Dermis blood vessel endothelial cell (primary cell): Measurements from ENCODE around the gene ACOXL. TPM values are rescaled to one million over a fixed set of nuclear protein-coding genes. Genes with fewer than 3 reads are reported as not detected.

Experiments
- DNase-seq: peaks from one replicate; pipeline ENCODE4 v3.0.0; 2010
- total RNA-seq: library from RNA; depleted of rRNA; stranded (reverse); fragments of >200 nt; gene quantifications from 2 replicates; pipeline ENCODE4 v1.2.3, GENCODE V29; 2014

The ACOXL gene
- total RNA-seq, 1 donor from 2014 or later: not detected

DNA sequence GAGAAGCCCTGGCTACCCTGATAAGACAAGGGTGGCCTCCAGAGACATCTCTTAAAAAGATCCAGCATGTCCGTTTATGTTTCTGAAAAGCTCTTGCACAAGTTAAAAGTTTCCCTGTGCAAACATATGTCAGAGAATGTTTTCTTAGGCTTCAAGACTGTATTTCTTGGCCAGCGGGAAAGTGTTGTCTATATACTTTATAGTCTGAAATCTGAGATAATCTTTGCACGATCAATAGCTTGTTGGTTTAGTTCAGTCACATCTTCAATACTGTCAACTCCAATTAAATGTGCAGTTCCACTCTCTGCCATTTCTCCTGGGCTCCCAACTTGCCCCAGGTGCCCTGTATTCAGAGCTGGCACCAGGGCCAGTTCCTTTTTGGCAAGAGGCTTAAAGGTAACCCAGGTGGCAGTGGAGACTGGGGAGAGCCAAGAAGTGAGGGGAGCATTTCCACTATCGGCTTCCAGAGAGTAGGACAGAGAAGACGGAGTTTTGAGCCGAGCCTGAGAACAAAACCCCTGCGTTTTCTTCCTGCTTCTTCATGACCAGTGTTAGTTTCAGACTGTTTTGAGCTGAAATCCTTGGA, 64.4 kb downstream of the ACOXL start:
- DNase-seq: no peak

DNA sequence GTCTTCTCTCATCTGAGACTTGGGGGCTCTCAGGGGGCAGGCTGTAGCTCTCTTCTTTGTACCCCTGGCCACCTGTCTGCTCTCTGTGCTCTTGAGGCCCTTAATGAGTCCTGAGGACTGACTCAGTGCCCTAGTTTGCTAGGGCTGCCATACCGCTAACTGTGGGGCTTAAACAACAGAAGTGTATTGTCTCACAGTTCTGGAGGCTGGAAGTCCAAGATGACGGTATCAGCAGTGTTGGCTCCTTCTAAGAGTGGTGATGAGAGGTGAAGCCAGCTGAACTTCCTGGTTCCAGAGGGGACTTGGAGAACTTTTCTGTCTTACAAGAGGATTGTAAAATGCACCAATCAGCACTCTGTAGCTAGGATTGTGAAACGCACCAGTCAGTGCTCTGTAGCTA, 67.0 kb downstream of the ACOXL start:
- DNase-seq: no peak

DNA sequence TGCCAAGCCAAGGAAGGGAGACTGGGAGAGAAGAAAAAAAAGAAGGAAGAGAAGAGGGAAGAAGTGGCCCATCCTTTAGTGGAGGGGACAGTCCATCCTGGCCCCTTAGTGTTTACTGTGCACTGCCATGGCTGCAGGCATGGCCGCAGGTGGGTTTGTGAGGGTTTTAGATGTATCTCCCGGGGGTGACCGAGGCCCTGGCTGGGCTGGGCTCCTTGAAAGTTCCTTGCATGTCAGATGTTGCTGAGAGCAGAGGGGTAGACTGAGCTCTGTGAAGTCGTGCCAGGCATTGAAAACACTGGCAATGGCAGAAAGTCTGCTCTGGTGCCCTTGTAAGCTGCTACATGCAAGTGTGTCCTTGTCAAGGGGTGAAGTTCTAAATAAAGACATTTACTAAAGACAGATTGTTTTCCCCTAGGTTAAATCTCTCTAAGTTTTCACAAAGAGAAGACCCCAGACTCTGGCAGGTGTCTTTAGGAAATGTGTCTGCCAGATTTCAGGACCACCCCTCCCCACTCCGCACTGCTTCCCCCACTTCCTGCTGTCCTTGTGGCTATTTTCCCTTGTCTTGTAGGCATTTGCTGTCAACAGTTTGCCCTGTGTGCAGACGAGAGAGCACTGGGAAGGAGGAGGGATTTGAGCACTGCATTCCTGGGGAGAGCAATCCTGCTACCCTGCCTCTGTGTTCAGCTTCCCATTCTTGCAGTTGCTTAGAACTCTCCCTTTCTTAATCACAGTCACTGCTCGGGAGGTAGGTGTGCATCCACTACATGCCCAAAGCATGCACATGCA, 68.4 kb downstream of the ACOXL start:
- DNase-seq: no peak

DNA sequence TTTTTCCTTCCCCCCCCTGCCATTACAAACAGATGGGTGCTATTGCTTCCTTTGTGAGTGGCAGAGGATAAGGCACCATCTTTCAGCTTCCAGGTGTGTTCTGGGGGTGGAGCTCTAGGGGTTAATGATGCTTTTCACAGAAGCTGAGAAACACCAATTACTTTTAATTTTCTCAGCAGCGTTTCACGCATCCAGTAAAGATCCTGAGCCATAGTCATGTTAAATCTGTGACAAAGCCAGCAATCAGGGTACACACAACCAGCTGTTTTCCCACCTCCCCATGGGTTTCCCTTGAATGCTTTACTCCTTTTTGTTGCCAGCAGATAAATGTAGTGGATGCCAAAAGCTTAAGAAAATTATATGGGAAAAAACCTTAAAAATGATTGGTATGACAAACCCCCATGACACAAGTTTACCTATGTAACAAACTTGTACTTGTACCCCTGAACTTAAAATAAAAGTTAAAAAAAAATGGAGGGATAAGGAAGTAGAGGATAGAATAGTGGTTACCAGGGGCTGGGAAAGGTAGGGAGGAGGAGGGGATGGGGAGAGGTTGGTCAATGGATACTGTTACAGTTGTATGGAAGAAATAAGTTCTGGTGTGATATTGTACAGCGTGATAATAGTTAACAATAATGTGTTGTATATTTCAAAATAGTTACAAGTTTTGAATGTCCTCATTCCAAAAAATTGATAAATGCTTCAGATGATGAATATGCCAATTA, 70.0 kb downstream of the ACOXL start:
- DNase-seq: no peak

DNA sequence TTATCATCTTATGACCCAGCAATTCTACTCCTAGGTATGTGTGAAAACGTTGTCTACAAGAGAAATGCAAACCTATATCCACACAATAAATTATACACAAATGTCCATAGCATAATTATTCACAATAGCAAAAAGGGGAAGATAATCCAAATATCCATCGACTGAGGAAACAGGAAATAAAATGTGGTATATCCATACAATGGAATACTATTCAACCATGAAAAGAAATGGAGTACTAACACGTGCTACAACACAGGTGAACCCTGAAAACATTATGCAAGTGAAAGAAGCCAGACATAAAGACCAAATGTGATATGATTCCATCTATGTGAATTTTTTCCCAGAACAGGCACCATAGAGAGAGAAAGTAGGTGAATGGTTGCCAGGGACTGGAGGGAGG, 72.1 kb downstream of the ACOXL start:
- DNase-seq: no peak

DNA sequence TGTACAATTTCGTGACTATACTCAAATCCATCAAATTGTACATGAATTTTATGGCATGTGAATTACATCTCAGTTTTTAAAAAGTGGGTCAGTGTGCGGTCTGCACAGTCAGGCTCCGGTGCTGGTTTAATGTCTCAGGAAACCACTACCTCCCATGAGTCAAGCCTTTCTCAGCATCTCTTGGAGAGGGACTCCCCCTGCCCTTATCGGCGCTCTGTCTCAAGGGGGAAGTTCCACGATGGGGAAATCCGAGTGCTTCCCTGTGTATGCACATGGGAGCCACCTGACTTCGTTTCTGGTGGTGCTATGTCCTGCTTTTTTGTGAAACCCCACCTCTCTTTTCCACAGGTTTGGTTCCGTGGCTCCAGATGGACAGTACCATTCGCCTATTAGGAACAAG, 72.5 kb downstream of the ACOXL start:
- no peak for DNase-seq

DNA sequence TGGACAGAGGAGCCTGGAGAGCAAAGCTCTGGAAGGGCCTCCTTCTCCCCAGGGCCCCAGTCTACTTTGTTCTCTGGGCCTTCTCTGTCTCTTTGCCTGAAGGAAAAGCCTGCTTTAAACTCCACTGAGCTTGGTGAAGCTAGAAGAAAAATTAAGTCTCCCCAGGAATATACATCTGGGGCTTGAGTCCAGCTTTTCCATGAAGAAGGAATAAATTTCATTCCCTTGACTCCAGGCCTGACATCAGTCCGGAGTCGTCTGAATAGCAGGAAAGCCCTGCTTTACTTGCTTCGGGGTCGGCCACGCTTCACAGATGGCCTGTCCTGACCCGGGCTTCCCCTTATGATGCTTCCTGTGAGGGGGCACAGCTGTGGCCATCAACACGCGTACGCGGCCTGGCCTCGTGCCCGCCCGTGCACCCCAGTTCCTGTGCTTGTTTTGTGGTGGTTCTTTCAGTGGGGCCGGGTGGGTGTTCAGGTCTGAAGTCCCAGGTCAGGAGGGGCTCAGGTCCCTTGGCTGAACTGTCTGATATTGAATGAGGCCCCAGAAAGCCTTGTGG, 73.6 kb downstream of the ACOXL start:
- peak; percentile 5 for DNase-seq

DNA sequence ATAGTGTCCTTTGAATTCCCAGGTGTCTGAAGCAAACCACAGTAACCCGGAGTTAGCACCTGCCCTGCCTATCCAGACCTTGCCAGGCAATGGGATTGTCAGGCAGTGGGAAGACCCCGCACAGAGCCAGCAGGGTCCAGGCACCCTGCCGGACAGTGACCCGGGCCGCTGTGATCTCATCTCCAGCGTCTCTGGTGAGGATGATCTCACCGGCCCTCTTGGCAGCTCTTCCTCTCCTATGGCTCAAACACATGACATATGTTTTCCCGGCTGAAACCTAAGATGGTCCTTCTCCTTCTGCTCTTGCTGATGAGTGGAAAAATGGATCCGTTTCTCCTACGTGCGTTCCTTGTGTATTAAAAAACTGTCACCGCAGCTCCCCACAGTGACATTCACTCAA, 75.1 kb downstream of the ACOXL start:
- no peak for DNase-seq

DNA sequence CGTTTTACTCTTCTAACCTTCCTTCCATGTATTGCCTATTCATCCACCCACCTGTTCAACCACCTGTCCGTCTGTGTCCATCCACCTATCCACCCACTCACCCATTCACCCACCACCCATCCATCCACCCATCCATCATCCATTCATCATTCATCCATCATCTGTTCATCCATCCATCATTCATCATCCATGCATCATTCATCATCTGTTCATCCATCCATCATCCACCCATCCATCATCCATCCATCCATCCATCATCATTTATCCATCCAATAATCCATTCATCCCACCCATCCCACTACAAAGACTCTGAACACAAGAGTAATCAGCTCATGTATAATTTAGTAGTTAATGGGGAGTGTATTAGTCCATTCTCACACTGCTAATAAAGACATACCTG, 78.0 kb downstream of the ACOXL start:
- no peak for DNase-seq

DNA sequence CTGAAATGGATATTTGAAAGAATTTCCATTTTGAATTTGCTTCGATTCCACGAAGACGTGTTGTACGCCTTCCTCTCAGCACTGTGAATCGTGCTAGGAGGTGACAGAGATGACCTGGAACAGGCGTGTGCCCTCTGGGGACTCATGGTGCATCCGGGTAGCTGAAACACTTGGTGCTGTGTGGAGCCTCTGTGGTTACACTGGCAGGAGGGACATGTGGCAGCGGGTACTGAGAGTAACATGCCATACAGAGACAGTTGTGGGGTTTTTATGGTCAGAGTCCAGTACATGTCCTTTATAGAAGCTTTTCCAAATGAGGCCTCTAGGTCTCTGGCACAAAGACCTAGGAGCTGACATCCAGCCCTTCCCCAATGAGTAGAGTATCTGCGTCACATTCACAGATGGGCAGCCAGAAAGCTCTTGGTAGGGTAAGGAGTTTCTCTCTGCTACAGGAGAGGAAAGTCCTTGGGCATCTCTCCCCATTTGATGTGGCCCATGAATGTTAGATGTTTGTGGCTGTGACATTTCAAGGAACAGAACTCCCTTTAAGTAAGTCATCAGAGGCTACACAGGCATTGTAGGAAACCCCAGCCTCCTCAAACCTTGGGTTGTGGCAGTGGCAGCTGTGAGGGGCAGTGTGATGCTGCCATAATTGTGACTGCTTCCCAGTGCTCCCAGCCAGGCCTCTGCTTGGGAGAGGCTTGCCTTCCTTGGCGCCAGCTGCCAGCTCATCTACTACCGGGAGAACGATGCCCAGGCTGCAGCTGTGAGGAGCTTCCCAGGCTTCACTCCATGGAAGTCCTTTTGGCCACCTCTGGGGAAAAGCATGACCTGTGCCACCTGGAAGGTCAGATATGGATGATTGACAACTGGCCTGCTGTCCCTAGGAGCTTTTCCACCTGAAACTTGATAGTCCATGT, 80.6 kb downstream of the ACOXL start:
- DNase-seq: no peak

DNA sequence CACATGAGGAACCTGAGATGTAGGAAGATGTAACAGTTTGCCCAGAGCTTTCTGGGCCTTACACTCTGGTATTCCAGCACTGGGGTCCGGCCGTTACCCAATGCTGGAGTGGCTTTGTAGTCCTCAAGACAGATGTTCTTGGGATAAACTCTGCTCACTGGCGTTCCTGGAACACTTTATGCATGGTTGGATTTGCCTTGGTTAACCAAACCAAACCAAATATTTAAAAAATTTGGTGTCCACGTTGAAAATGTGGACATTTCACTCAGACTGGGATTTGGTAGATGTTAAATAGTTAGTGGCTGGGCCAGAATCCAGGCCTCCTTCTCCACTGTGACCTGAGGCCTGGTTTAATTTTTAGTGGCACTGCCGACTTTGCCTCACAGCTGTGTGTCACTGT, 81.5 kb downstream of the ACOXL start:
- no peak for DNase-seq

DNA sequence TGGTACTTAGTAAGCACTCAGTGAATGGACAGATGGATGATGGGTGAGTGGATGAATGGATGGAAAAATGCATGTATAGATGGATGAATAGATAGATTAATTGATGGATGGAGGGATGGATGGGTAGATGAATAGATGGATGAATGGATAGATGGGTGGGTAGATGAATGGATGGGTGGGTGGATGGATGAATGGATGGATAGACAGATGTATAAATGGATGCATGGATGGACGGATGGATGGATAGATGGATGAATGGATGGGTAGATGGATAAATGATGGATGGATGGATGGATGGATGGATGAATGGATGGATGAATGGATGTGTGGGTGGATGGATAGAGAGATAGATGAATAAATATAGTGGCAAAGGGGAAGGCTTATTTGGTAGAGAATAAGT, 83.6 kb downstream of the ACOXL start:
- DNase-seq: no peak

DNA sequence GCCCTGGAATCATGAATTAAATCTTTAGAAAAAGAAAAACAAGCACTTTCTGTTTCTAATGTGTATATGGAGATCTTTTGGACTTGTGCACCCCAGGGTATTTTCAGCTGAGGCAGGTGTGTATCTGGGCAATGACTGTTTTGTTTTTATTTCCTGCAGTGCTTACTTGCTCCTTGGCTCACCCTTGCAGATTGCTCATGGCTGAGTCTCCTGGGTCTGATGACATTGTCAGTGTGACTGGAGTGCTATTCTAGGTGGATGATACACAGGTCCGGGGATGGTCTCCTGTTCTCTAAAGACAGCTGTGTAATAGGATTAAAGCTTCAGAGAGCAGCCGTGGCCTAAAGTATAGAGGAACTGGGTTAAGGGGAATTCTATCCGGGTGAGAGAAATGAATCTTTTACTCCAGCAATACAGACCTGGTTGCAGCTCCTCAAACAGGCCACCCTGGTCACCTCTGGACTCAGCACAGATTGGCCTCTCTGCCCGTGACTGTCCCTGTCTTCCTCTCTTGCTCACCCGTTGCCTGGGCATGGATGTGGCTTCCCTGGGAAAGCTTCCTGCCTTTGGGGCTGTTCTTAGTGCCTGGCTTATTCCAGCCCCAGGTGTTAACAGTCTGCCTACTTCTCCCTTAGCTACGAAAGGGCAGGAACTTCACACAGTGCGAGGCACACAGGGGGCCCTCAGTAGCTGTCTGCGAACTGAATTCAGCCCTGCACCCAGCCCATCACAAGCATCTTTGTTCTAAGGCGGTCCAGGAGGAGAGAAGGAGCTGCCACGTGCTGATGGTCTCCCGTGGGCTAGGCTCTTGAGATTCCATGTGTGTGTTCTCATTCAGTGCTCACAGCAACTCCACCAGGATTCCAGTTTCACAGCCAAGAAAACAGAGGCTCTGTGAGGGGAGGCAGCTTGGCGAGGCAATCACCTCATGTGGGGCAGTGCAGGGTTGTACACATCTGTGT, 84.3 kb downstream of the ACOXL start:
- DNase-seq: no peak

DNA sequence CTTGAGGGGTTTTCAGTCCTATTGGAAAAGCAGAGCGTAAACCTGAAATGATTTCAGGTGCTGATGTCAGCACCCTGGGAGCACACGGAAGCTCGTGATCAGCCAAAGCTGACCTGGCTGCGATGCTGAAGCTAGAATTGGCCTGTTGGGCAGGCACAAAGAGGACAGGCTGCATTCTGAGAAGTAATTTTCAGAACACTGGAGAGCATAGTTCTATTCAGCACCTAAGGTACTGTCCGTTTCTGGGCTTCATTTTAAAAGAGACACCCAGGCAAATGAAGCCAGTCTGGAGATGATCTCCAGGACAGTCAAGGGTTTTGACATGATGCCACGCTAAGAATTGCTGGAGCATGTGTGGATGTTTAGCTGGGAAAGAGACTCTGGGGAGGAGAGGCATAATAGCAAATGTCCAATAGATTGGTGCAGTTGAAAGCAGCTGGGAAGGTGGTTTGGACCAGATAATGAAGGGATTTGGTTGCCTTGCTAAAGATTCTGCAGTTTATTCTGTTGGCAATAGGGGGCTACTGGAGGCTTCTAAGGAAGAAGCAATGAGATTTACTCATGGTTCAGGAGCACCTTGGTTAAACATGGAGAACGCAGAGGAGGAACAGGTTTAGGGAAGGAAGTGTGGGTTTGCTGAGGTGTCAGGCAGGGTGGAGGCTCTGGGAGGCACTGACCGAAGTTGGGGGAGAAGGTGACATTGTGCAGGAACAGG, 86.6 kb downstream of the ACOXL start:
- no peak for DNase-seq

DNA sequence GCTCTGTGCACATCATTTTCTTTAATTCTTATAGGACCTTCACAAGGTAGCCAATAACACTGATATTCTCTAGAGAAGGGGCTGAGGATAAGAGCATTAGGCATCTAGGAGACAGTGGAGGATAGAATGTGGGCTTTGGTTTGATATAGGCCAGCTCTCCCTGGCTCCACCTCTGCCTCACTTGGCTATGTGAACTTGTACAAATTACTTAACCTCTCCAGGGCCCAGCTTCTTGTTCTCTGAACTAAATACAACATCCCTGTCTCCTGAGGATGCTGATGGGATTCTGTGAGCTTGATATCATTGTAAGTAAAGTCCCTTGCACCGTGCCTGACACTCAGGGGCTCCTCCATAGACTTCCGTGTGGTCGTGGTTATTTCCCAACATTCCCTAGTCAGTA, 87.3 kb downstream of the ACOXL start:
- DNase-seq: no peak

DNA sequence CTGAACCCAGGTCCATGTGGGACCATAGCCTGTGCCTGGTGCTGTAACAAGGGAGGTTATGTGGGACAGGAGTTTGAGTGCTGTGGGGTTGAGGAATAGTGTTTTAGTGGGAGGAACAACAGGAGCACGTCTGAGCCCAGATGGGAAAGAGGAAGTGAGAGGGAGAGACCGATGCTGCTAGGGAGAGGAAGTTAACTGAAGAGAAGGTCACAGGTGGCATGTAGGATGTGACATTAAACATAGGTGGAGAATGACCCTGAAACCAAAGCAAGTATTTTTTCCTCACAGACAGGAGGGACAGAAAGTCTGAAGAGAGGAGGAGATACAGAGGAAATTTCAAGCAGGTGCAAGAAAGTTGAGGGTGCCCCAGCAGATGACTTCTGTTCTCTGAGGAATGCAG, 87.8 kb downstream of the ACOXL start:
- DNase-seq: no peak

DNA sequence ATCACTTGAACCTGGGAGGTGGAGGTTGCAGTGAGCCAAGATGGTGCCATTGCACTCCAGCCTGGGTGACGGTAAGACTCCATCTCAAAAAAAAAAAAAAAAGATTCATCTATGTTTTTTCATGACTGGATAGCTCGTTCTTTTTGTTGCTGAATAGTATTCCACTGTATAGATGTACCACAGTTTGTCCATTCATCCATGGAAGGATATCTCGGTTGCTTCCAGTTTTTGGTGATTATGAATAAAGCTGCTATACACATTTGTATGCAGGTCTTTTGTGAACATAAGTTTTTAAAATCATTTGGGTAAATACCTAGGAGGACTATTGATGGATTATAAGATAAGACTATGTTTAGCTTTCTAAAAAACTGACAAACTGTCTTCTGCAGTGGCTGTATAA, 90.8 kb downstream of the ACOXL start:
- no peak for DNase-seq

DNA sequence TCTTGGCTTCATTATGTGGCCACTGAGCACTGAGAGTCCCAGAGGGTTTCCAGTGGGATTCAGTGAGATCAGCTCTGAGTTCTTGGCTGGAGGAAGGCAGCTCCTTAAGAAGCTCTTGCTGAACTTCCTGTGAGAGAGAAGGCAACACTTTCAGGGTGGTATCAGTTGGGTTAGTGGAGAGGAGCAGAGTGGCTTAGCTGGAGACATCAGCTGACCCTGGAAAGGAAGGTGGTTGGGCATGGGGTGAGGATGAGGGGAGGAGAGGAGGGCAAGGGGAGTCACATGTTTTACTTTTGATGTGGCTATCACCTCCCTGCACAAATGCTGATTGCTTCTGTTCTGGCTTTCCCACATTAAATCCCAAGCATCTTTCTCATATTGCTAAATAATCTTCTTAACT, 95.1 kb downstream of the ACOXL start:
- no peak for DNase-seq

DNA sequence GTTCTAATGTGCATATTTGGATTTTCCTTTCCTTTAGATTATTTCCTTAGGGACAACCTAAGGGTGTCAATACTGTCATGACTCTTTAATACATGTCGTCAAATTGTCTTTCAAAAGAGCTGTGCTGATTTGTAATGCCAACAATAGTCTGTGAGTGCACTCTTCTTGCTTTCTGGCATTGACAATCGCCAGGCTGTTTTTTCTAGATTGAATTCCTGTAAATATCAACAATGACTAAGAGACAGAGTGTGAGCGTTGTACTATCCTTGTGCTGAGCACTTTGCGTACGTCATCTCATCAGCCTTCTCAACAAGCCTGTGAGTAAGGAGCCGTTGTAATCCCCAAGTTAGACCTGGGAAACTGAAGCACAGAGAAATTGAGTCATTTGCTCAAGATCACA, 96.0 kb downstream of the ACOXL start:
- no peak for DNase-seq

DNA sequence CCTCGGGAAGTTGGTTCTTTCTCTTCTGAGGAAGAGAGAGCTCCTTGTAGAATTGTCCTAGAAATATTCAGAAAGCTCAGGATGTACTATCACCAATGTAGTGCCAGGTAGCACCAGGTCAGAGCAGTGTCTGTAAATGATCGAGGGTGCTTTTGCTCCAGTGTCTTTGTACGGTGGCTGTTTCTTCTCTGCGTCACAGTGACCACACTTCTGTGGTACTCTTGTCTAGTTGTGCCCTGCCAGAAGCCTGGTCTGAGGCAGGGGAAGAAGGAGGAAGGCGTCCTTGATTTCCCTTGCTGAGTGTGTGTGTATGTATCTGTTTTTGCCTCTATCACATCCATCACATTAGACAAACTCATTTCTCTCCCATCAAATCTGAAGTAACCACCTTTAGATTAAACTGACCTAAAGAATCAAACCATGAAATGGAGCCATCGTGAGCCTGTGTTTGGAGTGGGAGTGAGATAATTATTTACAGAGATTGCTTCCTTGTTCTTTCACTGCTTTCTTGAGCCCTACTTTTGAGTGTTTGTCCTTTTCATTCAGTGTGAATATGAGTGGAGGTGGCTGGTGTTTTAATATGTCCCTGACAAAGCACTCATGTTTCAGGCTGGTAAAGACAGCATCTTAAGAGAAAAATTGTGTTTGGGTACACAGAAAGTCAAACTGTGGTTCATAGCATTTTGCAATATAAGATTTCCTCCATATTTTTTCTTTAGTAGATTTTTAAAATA, 97.2 kb downstream of the ACOXL start:
- DNase-seq: no peak
